ENCODE data around the gene GGTLC1. TPM values are rescaled to one million over a fixed set of nuclear protein-coding genes. Genes with fewer than 3 reads are reported as not detected.

GGTLC1 gene
- total and polyA plus RNA-seq, 10 of the 15 experiments (the other 5 are each of a cell fraction or from before 2014, with no cell fraction given), result not detected

- TF ChIP-seq PRDM15 (CRISPR knock-in tag; IDR thresholded peaks at IDR 0.05) (no peak), NR2C1 (IDR thresholded peaks at IDR 0.05) (no peak), EZH2 (IDR thresholded peaks at IDR 0.05; ENCODE audit: borderline replicate concordance, control insufficient read depth, low read depth, low read length) (no peak), RELB (IDR thresholded peaks at IDR 0.05; ENCODE audit: low read depth) (no peak), TCF12 (IDR thresholded peaks at IDR 0.05; ENCODE audit: low read depth, low read length) (no peak), BRCA1 (IDR thresholded peaks at IDR 0.05; ENCODE audit: low read depth, low read length) (no peak), HSF1 (IDR thresholded peaks at IDR 0.05; ENCODE audit: low read depth, low read length) (no peak), SP1 (IDR thresholded peaks at IDR 0.05; ENCODE audit: low read depth, low read length) (no peak), SMARCA5 (IDR thresholded peaks at IDR 0.05) (no peak), HDAC2 (IDR thresholded peaks at IDR 0.05) (no peak), CHD2 (IDR thresholded peaks at IDR 0.05; ENCODE audit: borderline replicate concordance, low read depth, low read length) (no peak), TARDBP (IDR thresholded peaks at IDR 0.05; ENCODE audit: borderline replicate concordance) (no peak), E4F1 (IDR thresholded peaks at IDR 0.05; ENCODE audit: borderline replicate concordance, partially characterized antibody) (no peak), NBN (IDR thresholded peaks at IDR 0.05) (no peak), SMC3 (IDR thresholded peaks at IDR 0.05; ENCODE audit: borderline replicate concordance, low read length) (no peak)
Observed at GRCh38 chr20:23959054-23959453, 29.5 kb downstream of the GGTLC1 start (continued).

All from GM12878 (cell line).